ENCODE measurements around the gene DNAJA3.

Gene DNAJA3

GRCh38 chr16:4467916-4468315 lies 42.2 kb downstream of the DNAJA3 start:
- H3K4me3 ChIP-seq (ENCODE audit: low read depth, low read length) = no peak overlapping the region
- no peak for DNase-seq (ENCODE audit: low read depth)
- no peak for TF ChIP-seq CTCF (IDR thresholded peaks at IDR 0.05; ENCODE audit: control insufficient read depth, extremely low read depth, insufficient read depth)

- no peak overlapping the region for H3K4me3 ChIP-seq (ENCODE audit: low read depth, low read length)
- TF ChIP-seq CTCF (IDR thresholded peaks at IDR 0.05; ENCODE audit: control insufficient read depth, extremely low read depth, insufficient read depth) = no peak
- DNase-seq (ENCODE audit: low read depth) = no peak
Measured at GRCh38 chr16:4468972-4469371, 43.3 kb downstream of the DNAJA3 start.

GRCh38 chr16:4471869-4472268 lies 46.2 kb downstream of the DNAJA3 start:
- TF ChIP-seq CTCF (IDR thresholded peaks at IDR 0.05; ENCODE audit: control insufficient read depth, extremely low read depth, insufficient read depth) = no peak
- DNase-seq (ENCODE audit: low read depth) = no peak
- no peak overlapping the region for H3K4me3 ChIP-seq (ENCODE audit: low read depth, low read length)

DNA sequence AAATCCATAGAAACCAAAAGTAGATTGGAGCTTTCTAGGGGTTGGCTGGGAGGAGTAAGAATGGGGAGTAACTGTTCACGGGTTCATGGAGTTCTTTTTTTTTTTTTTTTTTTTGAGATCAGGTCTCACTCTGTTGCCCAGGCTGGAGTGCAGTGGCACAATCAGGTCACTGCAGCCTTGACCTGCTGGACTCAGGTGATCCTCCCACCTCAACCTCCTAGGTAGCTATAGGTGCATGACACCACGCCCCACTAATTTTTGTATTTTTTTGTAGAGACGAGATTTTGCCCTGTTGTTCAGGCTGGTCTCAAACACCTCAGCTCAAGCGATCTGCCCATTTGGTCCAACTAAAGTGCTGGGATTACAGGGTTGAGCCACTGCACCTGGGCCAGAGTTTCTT lies 47.2 kb downstream of the DNAJA3 start:
- no peak overlapping the region for H3K4me3 ChIP-seq (ENCODE audit: low read depth, low read length)
- TF ChIP-seq CTCF (IDR thresholded peaks at IDR 0.05; ENCODE audit: control insufficient read depth, extremely low read depth, insufficient read depth) = no peak
- no peak for DNase-seq (ENCODE audit: low read depth)

GRCh38 chr16:4474192-4474961 lies 48.7 kb downstream of the DNAJA3 start, which contains the start of gene NMRAL1:
Gene NMRAL1 (minus strand): TSS chr16:4474625. CDS start chr16:4474132, 493 bp downstream.
- no peak for TF ChIP-seq CTCF (IDR thresholded peaks at IDR 0.05; ENCODE audit: control insufficient read depth, extremely low read depth, insufficient read depth)
- peak; percentile 90 for DNase-seq (ENCODE audit: low read depth)
- peak within 1 kb of the TSS; percentile 83 for H3K4me3 ChIP-seq (ENCODE audit: low read depth, low read length)

GRCh38 chr16:4475880-4476788 lies 50.5 kb downstream of the DNAJA3 start, which contains the start of gene HMOX2:
Gene HMOX2 (plus strand): TSS chr16:4476398. CDS start chr16:4505525, 29,127 bp downstream.
- peak; percentile 84 for DNase-seq (ENCODE audit: low read depth)
- TF ChIP-seq CTCF (IDR thresholded peaks at IDR 0.05; ENCODE audit: control insufficient read depth, extremely low read depth, insufficient read depth) = peak; percentile 48
- peak within 1 kb of the TSS; percentile 92 for H3K4me3 ChIP-seq (ENCODE audit: low read depth, low read length)

Measured in LNCaP clone FGC (cell line).